ENCODE data around the gene RALA.

DNA sequence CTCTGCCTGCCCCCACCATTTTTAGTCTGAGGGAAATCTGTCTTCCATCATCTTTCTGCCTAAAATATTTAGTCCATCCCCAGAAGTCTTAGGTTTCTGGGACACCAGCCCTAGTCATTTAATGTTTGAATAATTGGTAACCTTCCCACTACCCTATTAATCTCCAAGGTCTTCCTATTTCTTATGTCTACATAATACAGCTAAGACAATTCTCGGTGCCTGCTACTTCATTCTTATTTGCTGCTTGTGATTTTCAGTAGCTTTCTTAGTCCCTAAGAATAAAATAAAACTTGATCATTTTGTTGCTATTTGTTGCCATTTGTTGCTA lies 11.1 kb downstream of the RALA start:
- TF ChIP-seq JUNB (IDR thresholded peaks at IDR 0.05; ENCODE audit: unreplicated experiment) = no peak
- TF ChIP-seq CTCF (conservative IDR thresholded peaks at IDR 0.05; ENCODE audit: low read depth in 2 of 2) = no peak
- no peak for TF ChIP-seq ZNF331 (CRISPR knock-in tag; IDR thresholded peaks at IDR 0.05; ENCODE audit: low read depth)
- no peak for TF ChIP-seq EZH2phosphoT487 (IDR thresholded peaks at IDR 0.05; ENCODE audit: unreplicated experiment)
- no peak for TF ChIP-seq POLR2AphosphoS5 (IDR thresholded peaks at IDR 0.05; ENCODE audit: low read depth)
- no peak for TF ChIP-seq CREB1 (CRISPR knock-in tag; IDR thresholded peaks at IDR 0.05; ENCODE audit: low read depth)

All from GM23338 (cell line).